HG03196 (cell line): ENCODE measurements around the gene EDN3.

Source experiments
- ATAC-seq: cut with Tn5 transposase; IDR thresholded peaks from one replicate; pipeline ENCODE4 v1.9.1; 2021; ENCODE audit not compliant: unreplicated experiment

The EDN3 gene

GRCh38 chr20:59307270-59307669 lies 6.9 kb downstream of the EDN3 start:
- ATAC-seq, result no peak

GRCh38 chr20:59308493-59309201 lies 8.2 kb downstream of the EDN3 start:
- no peak for ATAC-seq

- no peak for ATAC-seq
Observed at GRCh38 chr20:59309218-59309617, 8.8 kb downstream of the EDN3 start.

GRCh38 chr20:59314997-59315396 lies 14.6 kb downstream of the EDN3 start:
- no peak for ATAC-seq

- no peak for ATAC-seq
Observed at GRCh38 chr20:59316911-59317731, 16.7 kb downstream of the EDN3 start.

- ATAC-seq, result no peak
Observed at GRCh38 chr20:59318201-59318790, 17.9 kb downstream of the EDN3 start.

GRCh38 chr20:59318803-59319202 lies 18.4 kb downstream of the EDN3 start:
- no peak for ATAC-seq

GRCh38 chr20:59320426-59320825 lies 20.0 kb downstream of the EDN3 start:
- no peak for ATAC-seq

- ATAC-seq, result no peak
Observed at GRCh38 chr20:59320854-59321647, 20.6 kb downstream of the EDN3 start.

- no peak for ATAC-seq
Observed at GRCh38 chr20:59322081-59322480, 21.7 kb downstream of the EDN3 start.

GRCh38 chr20:59322585-59323454 lies 22.4 kb downstream of the EDN3 start:
- ATAC-seq, result no peak

- no peak for ATAC-seq
Observed at GRCh38 chr20:59323731-59324130, 23.3 kb downstream of the EDN3 start.

GRCh38 chr20:59324521-59325141 lies 24.2 kb downstream of the EDN3 start:
- ATAC-seq, result no peak

GRCh38 chr20:59325142-59325523 lies 24.7 kb downstream of the EDN3 start:
- ATAC-seq, result no peak

GRCh38 chr20:59326188-59326587 lies 25.8 kb downstream of the EDN3 start:
- ATAC-seq, result no peak

- ATAC-seq, result no peak
Observed at GRCh38 chr20:59328071-59328470, 27.7 kb downstream of the EDN3 start.

GRCh38 chr20:59331721-59332329 lies 31.4 kb downstream of the EDN3 start:
- ATAC-seq, result no peak

GRCh38 chr20:59333260-59333845 lies 32.9 kb downstream of the EDN3 start:
- ATAC-seq, result no peak

- no peak for ATAC-seq
Observed at GRCh38 chr20:59333951-59334350, 33.5 kb downstream of the EDN3 start.
